MM.1S (cell line): ENCODE measurements around the gene KREMEN2.

Experiments
- CTCF ChIP-seq: fragments of 300-600 bp; sonication (generic); IDR thresholded peaks from 2 replicates; pipeline ENCODE4 v1.5.1; 2016; ENCODE audit warnings: antibody characterized with exemption, low read length, mixed read lengths
- EZH2 ChIP-seq: fragments of 300-600 bp; sonication (generic); optimal IDR thresholded peaks from 2 replicates; pipeline ENCODE3; 2017; ENCODE audit warnings: low read depth, mild to moderate bottlenecking, antibody characterized with exemption, low read length, mixed read lengths

DNA sequence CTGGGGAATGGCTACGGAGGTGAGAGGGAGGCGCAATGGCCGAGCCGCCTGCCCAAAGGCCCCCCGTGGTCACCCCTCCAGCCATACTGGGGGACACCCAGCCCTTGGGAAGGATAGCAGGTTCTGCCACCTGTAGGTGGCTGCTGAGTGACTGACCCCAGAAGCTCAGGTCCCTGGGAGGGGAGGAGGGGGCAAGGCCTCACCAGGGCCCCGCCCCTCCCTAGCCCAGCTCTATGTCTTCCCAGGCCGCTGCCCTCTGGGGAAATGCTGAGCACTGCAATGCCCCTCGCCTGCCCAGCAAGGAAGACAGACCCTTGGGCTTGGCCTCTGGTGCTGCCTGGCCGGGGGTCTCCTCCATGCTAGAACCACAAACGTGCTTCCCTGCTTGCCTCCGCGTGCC lies 37.2 kb downstream of the KREMEN2 start:
- no peak for TF ChIP-seq CTCF
- TF ChIP-seq EZH2: no peak
